ENCODE data around the gene VAPA. TPM values are rescaled to one million over a fixed set of nuclear protein-coding genes. Genes with fewer than 3 reads are reported as not detected.

VAPA gene
- total and polyA plus RNA-seq, 9 of the 15 experiments (the other 6 are each of a cell fraction or from before 2014, with no cell fraction given), result 219 to 902 (median 526) TPM

GRCh38 chr18:9869715-9870430 lies 43.9 kb upstream of the VAPA start (continued):
- TF ChIP-seq HNRNPH1 (optimal IDR thresholded peaks at IDR 0.05; ENCODE audit: low read depth, low read length), result no peak
- 0 out of 2 replicates have a peak, but pooled peaks have one; percentile 23 for TF ChIP-seq HDAC8 (tag; IDR thresholded peaks at IDR 0.05)
- no peak for TF ChIP-seq NFXL1 (CRISPR knock-in tag; IDR thresholded peaks at IDR 0.05)
- TF ChIP-seq ARID1B (IDR thresholded peaks at IDR 0.05), result no peak
- TF ChIP-seq MITF (IDR thresholded peaks at IDR 0.05), result no peak
- TF ChIP-seq UBTF (IDR thresholded peaks at IDR 0.05; ENCODE audit: borderline replicate concordance in 1 of 2, low read depth in 2 of 2, low read length in 2 of 2), result 0 out of 4 replicates have a peak, but pooled peaks have one; percentile 16 to 23
- TF ChIP-seq MAZ (CRISPR knock-in tag; conservative IDR thresholded peaks at IDR 0.05 in 1 of 2, IDR thresholded peaks at IDR 0.05 in 1 of 2), result peak; percentile 28 to 43; a peak in 3 of 4 replicates
- no peak for TF ChIP-seq BRD9 (IDR thresholded peaks at IDR 0.05; ENCODE audit: low read depth, partially characterized antibody)
- no peak for TF ChIP-seq EGR1 (conservative IDR thresholded peaks at IDR 0.05)
- TF ChIP-seq ESRRA (IDR thresholded peaks at IDR 0.05; ENCODE audit: borderline replicate concordance, low read depth), result no peak
- TF ChIP-seq ZBTB9 (CRISPR knock-in tag; IDR thresholded peaks at IDR 0.05), result peak; percentile 71; the same call in 1 of the 2 replicates
- peak; percentile 53 for TF ChIP-seq PML (IDR thresholded peaks at IDR 0.05; ENCODE audit: low read length)
- TF ChIP-seq ZNF239 (CRISPR knock-in tag; IDR thresholded peaks at IDR 0.05), result peak; percentile 59; the same call in 1 of the 2 replicates
- no peak for TF ChIP-seq CBX3 (IDR thresholded peaks at IDR 0.05; ENCODE audit: borderline replicate concordance in 1 of 2, low read length in 2 of 2)
- no peak for TF ChIP-seq RNF219 (CRISPR knock-in tag; IDR thresholded peaks at IDR 0.05)
- peak; percentile 93 for TF ChIP-seq CCNT2 (IDR thresholded peaks at IDR 0.05; ENCODE audit: borderline replicate concordance, extremely low read depth, insufficient read length, low read depth, low read length)
- no peak; a peak in 1 of 4 replicates for TF ChIP-seq FOXA3 (CRISPR knock-in tag; conservative IDR thresholded peaks at IDR 0.05 in 1 of 2, IDR thresholded peaks at IDR 0.05 in 1 of 2)
- no peak for TF ChIP-seq BMI1 (IDR thresholded peaks at IDR 0.05; ENCODE audit: low read length)
